Gastrocnemius medialis (tissue), 4 donors: Measurements from ENCODE around the gene ME3. TPM values are rescaled to one million over a fixed set of nuclear protein-coding genes. Genes with fewer than 3 reads are reported as not detected.

Experiments
- ATAC-seq, 2 donors: fragments of 150-250 bp; one replicate each; pipeline ENCODE4 v1.9.1; 2016
- DNase-seq, 2 donors: peaks; one replicate each; pipeline ENCODE4 v3.0.0-alpha.2; 2019
- H3K27ac ChIP-seq, 4 donors: fragments of 200-600 bp; sonication (generic); 1 replicate in 1 of 4; 2 replicates in 3 of 4; pipeline ENCODE4 v1.5.1; 2016 to 2018; ENCODE audit warnings: mild to moderate bottlenecking in 2 of 4, moderate library complexity in 1 of 4
- H3K27me3 ChIP-seq, 3 donors: fragments of 200-600 bp; sonication (generic) in 2 of 3; 1 replicate in 1 of 3; 2 replicates in 2 of 3; pipeline versions ENCODE4 v1.5.1 to v1.6.0; 2016 to 2019; ENCODE audit warnings: mild to moderate bottlenecking in 1 of 3, moderate library complexity in 1 of 3
- H3K36me3 ChIP-seq, 2 donors: fragments of 200-600 bp; sonication (generic) in 1 of 2; one replicate each; pipeline ENCODE4 v1.5.1; 2017 to 2018
- H3K4me1 ChIP-seq, 2 donors: fragments of 200-600 bp; sonication (generic) in 1 of 2; one replicate each; pipeline ENCODE4 v1.5.1; 2016 to 2017; ENCODE audit warnings: mild to moderate bottlenecking in 2 of 2
- H3K4me3 ChIP-seq, 4 donors: fragments of 200-600 bp; sonication (generic) in 3 of 4; 1 replicate in 1 of 4; 2 replicates in 3 of 4; pipeline ENCODE4 v1.5.1; 2016 to 2019; ENCODE audit warnings: mild to moderate bottlenecking in 2 of 4
- H3K9me3 ChIP-seq, 3 donors: fragments of 200-600 bp; sonication (generic) in 2 of 3; 1 replicate in 1 of 3; 2 replicates in 2 of 3; pipeline ENCODE4 v1.5.1; 2016 to 2019
- POLR2A ChIP-seq, 2 donors: fragments of 450-650 bp; IDR thresholded peaks; one replicate each; pipeline ENCODE4 v1.6.1; 2017; ENCODE audit warnings: antibody characterized with exemption in 2 of 2, mild to moderate bottlenecking in 2 of 2, moderate library complexity in 2 of 2
- in situ Hi-C, 4 donors: fragments of 200-750 bp; cut with MboI; loops; one replicate each; pipeline versions ENCODE4 v1.15.0 to v1.8.0; 2017; ENCODE audit warnings: low sequenced_read_pairs in 4 of 4
- intact Hi-C: fragments of 100-400 bp; cut with DNase I; formaldehyde crosslinking; loops from one replicate; pipeline ENCODE4 v1.15.1; 2023; ENCODE audit warnings: low total_unique reads
- total RNA-seq, 4 donors: library from RNA; depleted of rRNA; stranded (reverse); fragments of >200 nt; gene quantifications; one replicate each; pipeline versions ENCODE4 v1.1.0 to v1.2.3, GENCODE V29; 2016
- TF ChIP-seq, protein P1 (sequence below), 5 experiments: fragments of 450-650 bp in 3 of 5; fragments of 200-600 bp in 2 of 5; sonication (generic) in 2 of 5; IDR thresholded peaks in 4 of 5; conservative IDR thresholded peaks in 1 of 5; 1 replicate in 4 of 5; 2 replicates in 1 of 5; pipeline ENCODE4 v1.5.1; 2016 to 2019; ENCODE audit warnings: antibody characterized with exemption in 5 of 5, mild to moderate bottlenecking in 3 of 5, moderate library complexity in 3 of 5

ME3 gene
- total RNA-seq, 4 donors from 2014 or later, result 4.2 to 17.0 (median 15.7) TPM

DNA sequence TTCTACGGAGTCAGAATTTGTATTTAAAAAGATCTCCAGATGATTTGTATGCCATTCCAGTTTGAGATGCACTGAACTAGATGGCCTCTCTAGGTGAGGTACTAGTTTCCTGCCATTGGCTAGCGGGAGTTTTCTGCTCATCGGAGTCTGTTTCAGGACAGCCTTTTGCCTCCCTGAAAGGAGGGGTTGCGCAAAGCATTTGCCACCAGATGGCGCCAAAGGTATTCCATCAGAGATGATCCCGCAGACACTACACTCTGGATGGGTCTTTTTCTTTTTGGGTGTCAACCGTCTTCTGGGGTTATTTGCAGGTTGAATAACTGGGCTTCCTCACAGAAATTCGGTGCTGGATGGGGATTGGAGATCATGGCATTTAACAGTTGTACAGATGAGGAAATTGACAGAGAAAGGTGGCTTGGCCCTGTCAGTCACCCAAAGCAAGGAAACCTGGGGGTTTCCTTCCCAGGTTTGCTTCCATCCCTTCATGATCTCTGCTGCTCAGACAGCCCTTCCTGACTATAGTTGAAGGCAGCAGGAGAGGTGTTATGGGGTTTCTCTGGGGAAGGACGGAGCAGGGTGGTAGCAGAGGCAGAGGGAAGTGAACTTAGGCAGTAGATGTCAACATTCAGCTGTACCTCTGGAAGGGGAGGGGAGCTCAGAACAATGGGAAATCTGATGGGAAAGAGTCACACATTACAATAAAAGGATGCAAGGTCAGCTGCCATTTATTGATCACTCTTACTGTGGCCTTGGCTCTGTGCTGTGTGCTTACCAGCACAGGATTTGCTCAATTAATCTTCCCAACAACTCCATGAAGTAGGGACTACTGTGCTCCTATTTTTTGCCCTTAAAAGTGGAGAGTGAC is 216.1 kb downstream of the ME3 start:
- in situ Hi-C loops (loop anchor here (5.0 to 10.0 kb wide), 3 partner anchors 151 to 361 kb away; no protein-coding TSS in a partner anchor), intact Hi-C loops (loop anchor here (1.0 to 2.0 kb wide), 2 partner anchors 152 to 362 kb away; no protein-coding TSS in a partner anchor)
- H3K27ac ChIP-seq, result peak overlapping the region in 1 of 4 donors; percentile 26
- H3K27me3 ChIP-seq, result no peaks in the 10 kb centered on the region
- DNase-seq, result peak; percentile 64 to 78
- TF ChIP-seq POLR2A (IDR thresholded peaks at IDR 0.05), result no peak
- TF ChIP-seq, protein P1, sequence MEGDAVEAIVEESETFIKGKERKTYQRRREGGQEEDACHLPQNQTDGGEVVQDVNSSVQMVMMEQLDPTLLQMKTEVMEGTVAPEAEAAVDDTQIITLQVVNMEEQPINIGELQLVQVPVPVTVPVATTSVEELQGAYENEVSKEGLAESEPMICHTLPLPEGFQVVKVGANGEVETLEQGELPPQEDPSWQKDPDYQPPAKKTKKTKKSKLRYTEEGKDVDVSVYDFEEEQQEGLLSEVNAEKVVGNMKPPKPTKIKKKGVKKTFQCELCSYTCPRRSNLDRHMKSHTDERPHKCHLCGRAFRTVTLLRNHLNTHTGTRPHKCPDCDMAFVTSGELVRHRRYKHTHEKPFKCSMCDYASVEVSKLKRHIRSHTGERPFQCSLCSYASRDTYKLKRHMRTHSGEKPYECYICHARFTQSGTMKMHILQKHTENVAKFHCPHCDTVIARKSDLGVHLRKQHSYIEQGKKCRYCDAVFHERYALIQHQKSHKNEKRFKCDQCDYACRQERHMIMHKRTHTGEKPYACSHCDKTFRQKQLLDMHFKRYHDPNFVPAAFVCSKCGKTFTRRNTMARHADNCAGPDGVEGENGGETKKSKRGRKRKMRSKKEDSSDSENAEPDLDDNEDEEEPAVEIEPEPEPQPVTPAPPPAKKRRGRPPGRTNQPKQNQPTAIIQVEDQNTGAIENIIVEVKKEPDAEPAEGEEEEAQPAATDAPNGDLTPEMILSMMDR (IDR thresholded peaks at IDR 0.05 in 4 of 5, conservative IDR thresholded peaks at IDR 0.05 in 1 of 5), result peak; percentile 81 to 91 (median 85)
- peak; percentile 81 to 90 for ATAC-seq
- H3K9me3 ChIP-seq, result no peaks in the 10 kb centered on the region
- no peak overlapping the region for H3K4me3 ChIP-seq
- peaks cover 9 to 15% of the 10 kb centered on the region in 2 donors for H3K4me1 ChIP-seq
- no peaks in the 10 kb centered on the region for H3K36me3 ChIP-seq

DNA sequence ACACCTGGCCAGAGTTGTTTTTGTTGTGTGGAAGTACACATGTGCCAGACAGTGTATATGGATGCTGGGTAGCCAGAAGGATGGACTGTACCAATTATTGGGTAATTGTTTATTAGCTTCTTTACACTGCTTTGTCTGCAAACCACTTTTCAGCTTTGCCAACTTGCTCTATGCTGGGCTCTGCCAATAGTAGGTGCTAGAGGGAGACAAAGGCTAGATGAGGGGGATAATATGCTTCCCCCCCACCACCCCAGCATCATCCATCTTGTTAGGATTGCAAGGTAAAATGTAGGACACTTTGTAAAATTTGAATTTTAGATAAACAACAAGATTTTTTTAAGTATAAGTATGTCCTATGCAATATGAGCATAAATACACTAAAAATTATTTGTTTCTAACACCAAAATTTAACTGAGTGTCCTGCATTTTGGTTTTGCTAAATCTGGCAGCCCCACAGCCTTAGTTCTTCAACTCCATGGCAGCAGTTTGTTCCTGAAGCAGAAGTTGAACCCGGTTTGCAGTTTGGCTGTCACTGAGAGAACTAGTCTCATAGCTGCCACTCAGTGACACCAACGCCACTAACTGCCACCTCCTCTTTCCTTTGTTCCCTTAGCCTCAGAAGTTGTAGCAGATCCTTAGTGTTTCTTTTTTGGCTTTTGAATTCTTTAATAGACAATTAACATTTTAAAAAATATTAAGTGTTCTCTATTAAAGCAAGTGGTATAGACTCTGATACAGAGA is 219.0 kb downstream of the ME3 start:
- H3K36me3 ChIP-seq, result no peaks in the 10 kb centered on the region
- no peak overlapping the region for H3K4me3 ChIP-seq
- H3K4me1 ChIP-seq, result peaks cover 0 to 7% of the 10 kb centered on the region in 2 donors
- H3K27me3 ChIP-seq, result no peaks in the 10 kb centered on the region
- no peak for DNase-seq
- H3K27ac ChIP-seq, result no peak overlapping the region
- TF ChIP-seq POLR2A (IDR thresholded peaks at IDR 0.05), result no peak
- TF ChIP-seq, protein P1 (IDR thresholded peaks at IDR 0.05 in 4 of 5, conservative IDR thresholded peaks at IDR 0.05 in 1 of 5), result no peak
- in situ Hi-C loops (loop anchor here in 1 of 4 donors (10.0 kb wide), 1 partner anchor 161 kb away; no protein-coding TSS in a partner anchor), intact Hi-C loops (no loop called here)
- ATAC-seq, result no peak
- H3K9me3 ChIP-seq, result no peaks in the 10 kb centered on the region

DNA sequence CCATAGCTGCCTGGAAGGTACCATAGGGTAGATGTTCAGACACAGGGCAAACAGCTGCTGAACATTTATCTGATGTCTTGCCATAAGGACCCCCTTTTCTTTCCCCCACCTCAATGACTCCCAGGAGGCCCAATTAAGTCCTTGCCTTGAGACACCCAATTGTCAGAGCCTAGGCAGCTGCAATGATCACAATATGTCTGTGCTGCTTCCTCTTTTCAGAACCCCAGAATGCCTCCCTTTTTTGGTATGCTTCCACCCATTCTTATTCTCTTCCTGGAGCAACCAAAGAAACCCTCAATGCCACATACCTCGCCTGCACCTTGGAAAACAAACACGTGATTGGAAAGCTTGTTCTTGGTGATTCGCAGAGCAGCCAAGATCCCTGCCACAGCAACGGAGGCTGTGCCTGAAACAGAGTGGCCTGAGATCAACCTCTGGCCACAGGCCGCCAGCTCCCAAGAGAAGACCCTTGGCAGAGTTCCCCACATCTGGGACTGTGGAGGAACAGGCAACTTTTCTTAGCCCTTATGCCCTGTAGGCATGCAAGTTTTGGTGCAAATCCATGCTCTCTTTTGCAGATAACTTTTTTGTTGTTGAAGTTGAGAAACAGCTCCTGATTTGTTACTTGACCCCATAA is 222.3 kb downstream of the ME3 start:
- DNase-seq (no peak), ATAC-seq (no peak)
- no peaks in the 10 kb centered on the region for H3K9me3 ChIP-seq
- TF ChIP-seq POLR2A (IDR thresholded peaks at IDR 0.05), result no peak
- TF ChIP-seq, protein P1 (IDR thresholded peaks at IDR 0.05 in 4 of 5, conservative IDR thresholded peaks at IDR 0.05 in 1 of 5), result no peak
- H3K4me3 ChIP-seq, result no peak overlapping the region
- intact Hi-C loops (no loop called here), in situ Hi-C loops (loop anchor here in 1 of 4 donors (10.0 kb wide), 1 partner anchor 165 kb away; no protein-coding TSS in a partner anchor)
- H3K27me3 ChIP-seq, result no peaks in the 10 kb centered on the region
- H3K4me1 ChIP-seq, result no peaks in the 10 kb centered on the region
- H3K36me3 ChIP-seq, result peaks cover 0 to 3% of the 10 kb centered on the region in 2 donors
- no peak overlapping the region for H3K27ac ChIP-seq

DNA sequence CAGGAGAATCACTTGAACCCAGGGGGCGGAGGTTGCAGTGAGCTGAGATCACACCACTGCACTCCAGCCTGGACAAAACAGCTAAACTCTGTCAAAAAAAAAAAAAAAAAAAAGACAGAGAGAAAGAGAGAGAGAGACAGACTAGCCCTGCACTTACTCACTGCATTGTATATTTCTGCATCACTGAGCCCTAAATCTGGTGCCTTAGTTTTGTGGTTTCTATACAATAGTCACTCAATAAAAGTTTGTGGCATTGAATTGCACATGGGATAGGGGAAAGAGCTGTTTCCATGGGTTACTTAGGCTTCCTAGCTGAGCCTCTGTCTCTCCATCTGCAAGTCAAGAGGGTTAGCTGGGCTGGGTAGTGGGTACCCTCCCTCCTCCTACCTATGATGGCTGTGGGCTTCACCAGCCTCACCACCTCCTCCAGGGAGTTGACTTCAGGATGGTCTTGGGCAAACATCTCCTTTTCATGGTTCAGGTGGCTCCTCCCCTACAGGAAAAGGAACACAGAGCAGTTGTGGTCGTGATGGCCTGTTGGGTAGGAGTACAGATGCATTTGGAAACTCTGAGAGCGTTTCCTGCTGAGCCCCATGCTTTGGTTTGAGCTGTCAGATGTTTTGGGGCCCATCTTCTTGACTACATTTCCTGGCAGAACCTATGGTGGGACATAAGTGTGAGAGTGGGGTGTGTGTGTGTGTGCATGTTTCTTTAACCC is 224.5 kb downstream of the ME3 start:
- H3K4me1 ChIP-seq, result no peaks in the 10 kb centered on the region
- H3K27me3 ChIP-seq, result no peaks in the 10 kb centered on the region
- ATAC-seq, result no peak
- H3K9me3 ChIP-seq, result no peaks in the 10 kb centered on the region
- peaks cover 0 to 11% of the 10 kb centered on the region in 2 donors for H3K36me3 ChIP-seq
- H3K4me3 ChIP-seq, result no peak overlapping the region
- no peak for DNase-seq
- intact Hi-C loops (no loop called here), in situ Hi-C loops (no loop called here)
- TF ChIP-seq, protein P1 (IDR thresholded peaks at IDR 0.05 in 4 of 5, conservative IDR thresholded peaks at IDR 0.05 in 1 of 5), result no peak
- TF ChIP-seq POLR2A (IDR thresholded peaks at IDR 0.05), result no peak
- no peak overlapping the region for H3K27ac ChIP-seq
